Measurements from ENCODE around the gene PTPRD.

Gene PTPRD

DNA sequence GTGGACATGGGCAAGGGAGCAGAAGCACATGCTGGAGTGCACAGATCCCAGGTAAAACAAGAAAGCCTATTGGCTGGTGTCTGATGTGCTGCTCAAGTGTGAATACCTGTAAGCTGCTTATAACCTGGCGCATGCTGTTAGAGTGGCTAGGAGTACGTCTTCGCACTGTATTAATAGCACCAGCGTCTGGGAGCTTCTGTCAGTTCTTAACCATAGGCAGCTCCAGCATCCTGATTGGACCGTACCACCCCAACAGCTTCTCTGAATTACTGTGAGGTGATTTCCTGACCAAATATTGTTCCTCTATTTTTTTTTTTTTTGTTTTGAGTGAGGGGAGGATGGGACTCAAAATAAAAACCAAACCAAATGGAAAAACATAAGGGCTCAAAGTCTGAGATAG, 987.6 kb downstream of the PTPRD start:
- H3K4me3 ChIP-seq (replicated peaks; ENCODE audit: low read depth, low read length), result no peak overlapping the region
- TF ChIP-seq, protein P1, sequence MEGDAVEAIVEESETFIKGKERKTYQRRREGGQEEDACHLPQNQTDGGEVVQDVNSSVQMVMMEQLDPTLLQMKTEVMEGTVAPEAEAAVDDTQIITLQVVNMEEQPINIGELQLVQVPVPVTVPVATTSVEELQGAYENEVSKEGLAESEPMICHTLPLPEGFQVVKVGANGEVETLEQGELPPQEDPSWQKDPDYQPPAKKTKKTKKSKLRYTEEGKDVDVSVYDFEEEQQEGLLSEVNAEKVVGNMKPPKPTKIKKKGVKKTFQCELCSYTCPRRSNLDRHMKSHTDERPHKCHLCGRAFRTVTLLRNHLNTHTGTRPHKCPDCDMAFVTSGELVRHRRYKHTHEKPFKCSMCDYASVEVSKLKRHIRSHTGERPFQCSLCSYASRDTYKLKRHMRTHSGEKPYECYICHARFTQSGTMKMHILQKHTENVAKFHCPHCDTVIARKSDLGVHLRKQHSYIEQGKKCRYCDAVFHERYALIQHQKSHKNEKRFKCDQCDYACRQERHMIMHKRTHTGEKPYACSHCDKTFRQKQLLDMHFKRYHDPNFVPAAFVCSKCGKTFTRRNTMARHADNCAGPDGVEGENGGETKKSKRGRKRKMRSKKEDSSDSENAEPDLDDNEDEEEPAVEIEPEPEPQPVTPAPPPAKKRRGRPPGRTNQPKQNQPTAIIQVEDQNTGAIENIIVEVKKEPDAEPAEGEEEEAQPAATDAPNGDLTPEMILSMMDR (IDR thresholded peaks at IDR 0.05; ENCODE audit: low read depth, low read length, missing control alignments), result no peak
- no peak for DNase-seq (ENCODE audit: extremely low read depth, low read depth)

DNA sequence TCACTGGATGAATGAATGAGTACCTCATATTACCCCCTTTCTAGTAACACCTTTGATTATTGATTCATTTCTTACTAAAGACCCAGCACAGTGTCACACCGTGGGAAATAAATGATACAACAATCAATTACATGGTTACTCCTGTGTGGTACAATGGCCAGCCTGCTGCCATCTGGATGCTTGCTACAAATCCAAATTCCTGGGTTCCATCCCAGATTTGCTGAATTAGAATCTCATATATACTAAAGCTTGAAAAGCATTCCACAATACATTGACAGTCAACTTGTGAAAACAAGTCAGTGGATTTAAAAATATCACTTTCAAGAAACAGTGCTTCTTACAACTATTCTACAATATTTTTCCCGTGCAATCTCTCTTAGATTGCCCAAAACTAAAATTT, 989.3 kb downstream of the PTPRD start:
- no peak for DNase-seq (ENCODE audit: extremely low read depth, low read depth)
- H3K4me3 ChIP-seq (replicated peaks; ENCODE audit: low read depth, low read length), result no peak overlapping the region
- TF ChIP-seq, protein P1 (IDR thresholded peaks at IDR 0.05; ENCODE audit: low read depth, low read length, missing control alignments), result no peak

DNA sequence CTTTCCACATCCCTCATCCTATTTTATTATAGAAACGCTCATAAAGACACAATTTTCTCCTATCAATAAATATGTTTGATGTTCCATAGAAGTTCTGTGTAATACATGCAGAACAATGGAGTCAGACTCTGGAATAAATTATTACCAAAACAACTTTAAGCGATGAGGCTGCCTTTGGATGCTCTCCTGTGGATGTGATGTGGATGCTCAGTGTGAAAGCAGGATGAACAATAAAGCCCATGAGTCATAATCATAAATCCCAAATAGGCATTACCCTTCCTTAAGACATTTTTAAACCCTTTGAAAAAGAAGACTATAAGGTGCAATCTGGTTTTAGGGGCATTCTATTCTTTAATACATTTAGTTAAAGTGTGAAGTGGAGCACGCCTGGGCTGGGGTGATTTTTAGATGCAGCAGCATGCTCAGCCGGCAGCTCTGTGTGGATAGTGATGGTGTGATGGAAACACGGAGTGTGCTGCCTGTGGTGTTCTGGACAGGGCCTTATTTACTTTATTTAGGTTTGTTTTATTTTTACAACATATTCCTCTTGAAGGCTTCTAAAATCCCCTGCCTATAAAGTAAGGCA, 991.4 kb downstream of the PTPRD start:
- DNase-seq (ENCODE audit: extremely low read depth, low read depth), result no peak
- no peak overlapping the region for H3K4me3 ChIP-seq (replicated peaks; ENCODE audit: low read depth, low read length)
- TF ChIP-seq, protein P1 (IDR thresholded peaks at IDR 0.05; ENCODE audit: low read depth, low read length, missing control alignments), result no peak

DNA sequence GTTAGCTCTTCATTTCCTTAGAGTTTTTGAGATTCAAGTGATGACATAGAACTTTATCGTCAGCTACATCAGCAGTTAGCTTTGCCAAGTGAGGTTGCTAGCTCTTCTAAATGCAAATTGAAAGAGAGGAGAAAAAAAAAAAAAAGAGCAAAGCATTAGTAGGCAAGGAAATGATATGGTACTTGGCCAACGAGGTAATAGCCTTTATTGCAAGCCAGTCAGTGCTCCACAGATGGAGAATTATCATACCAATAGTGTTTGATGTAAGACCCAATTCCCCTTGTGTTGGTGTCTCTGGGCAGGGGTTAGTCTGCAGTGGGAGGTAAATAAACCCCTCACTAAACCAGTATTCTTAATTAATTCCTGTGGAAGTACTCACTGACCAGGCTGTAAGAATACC, 992.1 kb downstream of the PTPRD start:
- DNase-seq (ENCODE audit: extremely low read depth, low read depth), result no peak
- no peak overlapping the region for H3K4me3 ChIP-seq (replicated peaks; ENCODE audit: low read depth, low read length)
- TF ChIP-seq, protein P1 (IDR thresholded peaks at IDR 0.05; ENCODE audit: low read depth, low read length, missing control alignments), result no peak

DNA sequence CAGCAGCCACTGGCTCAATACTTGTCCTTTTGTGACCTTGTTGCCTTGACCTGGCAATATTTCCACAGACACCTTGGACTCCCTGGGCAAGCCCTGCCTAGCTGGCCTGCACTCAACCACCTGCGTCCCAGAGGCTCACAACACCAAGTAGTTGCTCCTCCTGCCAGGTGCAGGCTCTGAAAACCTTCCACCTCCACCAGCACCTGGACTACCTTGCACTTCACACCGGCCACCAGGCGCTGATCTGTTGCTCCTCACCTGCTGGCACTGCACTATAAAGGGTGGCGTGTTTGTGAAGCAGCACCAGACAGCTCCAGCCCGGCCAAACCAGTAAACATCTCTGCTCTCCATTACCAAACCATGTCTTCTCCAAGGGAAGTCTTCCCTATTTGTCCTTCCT, 997.7 kb downstream of the PTPRD start:
- no peak for DNase-seq (ENCODE audit: extremely low read depth, low read depth)
- TF ChIP-seq, protein P1 (IDR thresholded peaks at IDR 0.05; ENCODE audit: low read depth, low read length, missing control alignments), result no peak
- H3K4me3 ChIP-seq (replicated peaks; ENCODE audit: low read depth, low read length), result no peak overlapping the region

DNA sequence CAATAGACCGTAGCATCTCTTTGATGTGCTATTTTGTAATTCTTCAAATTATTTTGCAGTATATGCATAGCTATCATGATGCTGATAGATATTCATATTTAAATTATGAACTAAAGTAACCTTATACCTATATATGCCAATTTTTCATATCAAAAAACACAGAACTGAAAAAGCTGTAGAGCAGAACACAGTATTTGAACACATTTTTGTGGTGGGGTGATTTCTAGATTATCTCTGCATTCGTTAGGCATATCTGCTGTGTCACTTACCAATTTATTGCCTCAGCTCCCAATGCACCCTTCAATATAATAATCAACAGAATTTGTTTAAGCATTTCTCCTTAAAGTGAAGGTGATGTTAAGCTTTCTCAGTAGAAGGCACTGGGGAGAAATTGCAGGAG, 998.2 kb downstream of the PTPRD start:
- TF ChIP-seq, protein P1 (IDR thresholded peaks at IDR 0.05; ENCODE audit: low read depth, low read length, missing control alignments), result no peak
- no peak overlapping the region for H3K4me3 ChIP-seq (replicated peaks; ENCODE audit: low read depth, low read length)
- no peak for DNase-seq (ENCODE audit: extremely low read depth, low read depth)

DNA sequence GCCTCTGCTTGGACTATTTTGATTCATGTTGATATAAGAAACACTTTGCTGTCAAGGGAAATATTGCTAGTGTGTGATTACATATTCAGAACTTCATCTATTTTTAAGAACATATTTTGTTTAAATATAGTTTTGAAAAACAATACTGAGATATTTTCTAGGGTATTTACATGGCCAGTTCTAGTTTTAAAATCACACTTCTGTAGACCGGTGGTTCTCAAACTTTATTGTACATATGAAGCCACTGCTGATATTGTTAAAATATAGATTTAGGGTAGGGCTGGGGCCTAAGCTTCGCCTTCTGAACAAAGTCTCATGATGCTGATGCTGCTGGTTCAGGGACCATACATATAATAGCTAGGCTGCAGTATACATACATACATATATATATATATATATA, 1000.0 kb downstream of the PTPRD start:
- DNase-seq (ENCODE audit: extremely low read depth, low read depth), result no peak
- TF ChIP-seq, protein P1 (IDR thresholded peaks at IDR 0.05; ENCODE audit: low read depth, low read length, missing control alignments), result no peak
- H3K4me3 ChIP-seq (replicated peaks; ENCODE audit: low read depth, low read length), result no peak overlapping the region
